ENCODE data around the gene SOCS1. TPM values are rescaled to one million over a fixed set of nuclear protein-coding genes. Genes with fewer than 3 reads are reported as not detected.

SOCS1 gene
- total RNA-seq, 1 donor = 1.1 TPM

GRCh38 chr16:11254913-11255736, 879 bp downstream of the SOCS1 start:
- DNase-seq (ENCODE audit: insufficient read length, low spot score, missing footprints) = peak; percentile 93
- Histone ChIP-seq H3K4me2 (ENCODE audit: insufficient read depth, low read length) (peak overlapping the region; percentile 79), H3K79me2 (ENCODE audit: insufficient read depth, low read length) (no peaks in the 10 kb centered on the region), H3K4me1 (ENCODE audit: insufficient read depth, low read length) (peaks cover 30% of the 10 kb centered on the region), H4K20me1 (ENCODE audit: insufficient read depth, low read length) (peaks cover 11% of the 10 kb centered on the region), H3K27me3 (ENCODE audit: insufficient read depth, low read length) (no peaks in the 10 kb centered on the region), H3K9me3 (ENCODE audit: low read depth, low read length) (no peaks in the 10 kb centered on the region), H3K4me3 (ENCODE audit: insufficient read depth, low read length) (peak overlapping the region; percentile 92), H3K27ac (ENCODE audit: low read depth, low read length) (peak overlapping the region; percentile 17), H3K36me3 (ENCODE audit: insufficient read depth, low read length) (no peaks in the 10 kb centered on the region), H2AFZ (ENCODE audit: low read length) (no peak overlapping the region)
- TF ChIP-seq CTCF (IDR thresholded peaks at IDR 0.05; ENCODE audit: extremely low read depth, low read depth, low read length) = peak; percentile 10

GRCh38 chr16:11253995-11254912, 1.8 kb downstream of the SOCS1 start:
- Histone ChIP-seq H3K79me2 (ENCODE audit: insufficient read depth, low read length) (no peaks in the 10 kb centered on the region), H3K4me3 (ENCODE audit: insufficient read depth, low read length) (peak overlapping the region; percentile 92), H2AFZ (ENCODE audit: low read length) (no peak overlapping the region), H3K27me3 (ENCODE audit: insufficient read depth, low read length) (no peaks in the 10 kb centered on the region), H3K4me2 (ENCODE audit: insufficient read depth, low read length) (peak overlapping the region; percentile 79), H3K36me3 (ENCODE audit: insufficient read depth, low read length) (no peaks in the 10 kb centered on the region), H3K9me3 (ENCODE audit: low read depth, low read length) (no peaks in the 10 kb centered on the region), H3K27ac (ENCODE audit: low read depth, low read length) (no peak overlapping the region), H3K4me1 (ENCODE audit: insufficient read depth, low read length) (peaks cover 28% of the 10 kb centered on the region), H4K20me1 (ENCODE audit: insufficient read depth, low read length) (peaks cover 11% of the 10 kb centered on the region)
- DNase-seq (ENCODE audit: insufficient read length, low spot score, missing footprints) = peak; percentile 59
- no peak for TF ChIP-seq CTCF (IDR thresholded peaks at IDR 0.05; ENCODE audit: extremely low read depth, low read depth, low read length)

GRCh38 chr16:11253009-11253994, 2.7 kb downstream of the SOCS1 start:
- H3K4me3 ChIP-seq (ENCODE audit: insufficient read depth, low read length) = no peak overlapping the region
- H3K27me3 ChIP-seq (ENCODE audit: insufficient read depth, low read length) = no peaks in the 10 kb centered on the region
- H3K4me2 ChIP-seq (ENCODE audit: insufficient read depth, low read length) = peak overlapping the region; percentile 79
- DNase-seq (ENCODE audit: insufficient read length, low spot score, missing footprints) = peak; percentile 93
- no peaks in the 10 kb centered on the region for H3K36me3 ChIP-seq (ENCODE audit: insufficient read depth, low read length)
- no peak for TF ChIP-seq CTCF (IDR thresholded peaks at IDR 0.05; ENCODE audit: extremely low read depth, low read depth, low read length)
- no peak overlapping the region for H2AFZ ChIP-seq (ENCODE audit: low read length)
- peaks cover 11% of the 10 kb centered on the region for H4K20me1 ChIP-seq (ENCODE audit: insufficient read depth, low read length)
- H3K4me1 ChIP-seq (ENCODE audit: insufficient read depth, low read length) = peaks cover 20% of the 10 kb centered on the region
- no peaks in the 10 kb centered on the region for H3K9me3 ChIP-seq (ENCODE audit: low read depth, low read length)
- H3K79me2 ChIP-seq (ENCODE audit: insufficient read depth, low read length) = no peaks in the 10 kb centered on the region
- no peak overlapping the region for H3K27ac ChIP-seq (ENCODE audit: low read depth, low read length)
